IMR-90 (cell line): Measurements from ENCODE around the gene DYRK1A. TPM values are rescaled to one million over a fixed set of nuclear protein-coding genes. Genes with fewer than 3 reads are reported as not detected.

Experiments
- ATAC-seq: fragments of 200-7000 bp; cut with Tn5 transposase; 2 replicates; pipeline ENCODE4 v1.9.1; 2020; ENCODE audit warnings: low read depth, mild to moderate bottlenecking, moderate library complexity
- BruUV-seq: library from RNA; stranded (reverse); fragments of 400-500 nt; replicated peaks from 2 replicates; lab custom pipeline; 2021; lab: Mats Ljungman, UMichigan
- CTCF ChIA-PET: fragments of 300-600 bp; formaldehyde crosslinking; extraction: SDS; loops from one replicate; lab custom pipeline; 2021; ENCODE audit warnings: antibody characterized with exemption; lab: Yijun Ruan, JAX
- POLR2A ChIA-PET: fragments of 300-600 bp; sonication (Branson Sonifier 250); formaldehyde crosslinking; loops from one replicate; lab custom pipeline; 2022; ENCODE audit warnings: antibody characterized with exemption; ENCODE audit not compliant: unreplicated experiment; lab: Charles Lee
- DNase-seq: peaks from one replicate; pipeline ENCODE4 v3.0.0; 2013
- H2AFZ ChIP-seq: replicated peaks from 2 replicates; pipeline ENCODE3; 2013; ENCODE audit warnings: low read length, mild to moderate bottlenecking; ENCODE audit not compliant: poor library complexity
- H2AK5ac ChIP-seq: 2 replicates; pipeline ENCODE4 v1.6.1; 2013; ENCODE audit warnings: low read depth, low read length, inconsistent platforms
- H2AK9ac ChIP-seq: replicated peaks from 2 replicates; pipeline ENCODE3; 2013; ENCODE audit warnings: mild to moderate bottlenecking, low read depth, low read length, moderate library complexity; ENCODE audit not compliant: poor library complexity
- H2BK120ac ChIP-seq: 2 replicates; pipeline ENCODE4 v1.6.1; 2013; ENCODE audit warnings: low read depth, low read length, inconsistent platforms
- H2BK15ac ChIP-seq: 3 replicates; pipeline ENCODE4 v1.6.1; 2013; ENCODE audit warnings: low read depth, low read length, inconsistent platforms
- H2BK20ac ChIP-seq: 2 replicates; pipeline ENCODE4 v1.6.1; 2013; ENCODE audit warnings: low read depth, mild to moderate bottlenecking, inconsistent platforms, low read length, moderate library complexity
- H2BK5ac ChIP-seq: 2 replicates; pipeline ENCODE4 v1.6.1; 2013; ENCODE audit warnings: mild to moderate bottlenecking, low read depth, low read length, inconsistent platforms; ENCODE audit not compliant: poor library complexity, severe bottlenecking
- H3K14ac ChIP-seq: replicated peaks from 2 replicates; pipeline ENCODE4 v1.6.1; 2013; ENCODE audit warnings: low read depth, low read length, inconsistent platforms
- H3K18ac ChIP-seq: 2 replicates; pipeline ENCODE4 v1.6.1; 2013; ENCODE audit warnings: low read depth, low read length, control low read depth
- H3K23ac ChIP-seq: 2 replicates; pipeline ENCODE4 v1.6.1; 2013; ENCODE audit warnings: low read depth, low read length, inconsistent platforms
- H3K27ac ChIP-seq: 2 replicates; pipeline ENCODE4 v1.5.1; 2013; ENCODE audit warnings: mild to moderate bottlenecking, control low read depth, low read length; ENCODE audit not compliant: insufficient read depth
- H3K27me3 ChIP-seq: 2 replicates; pipeline ENCODE4 v1.6.1; 2013; ENCODE audit warnings: low read length; ENCODE audit not compliant: control insufficient read depth, insufficient read depth
- H3K36me3 ChIP-seq: 2 replicates; pipeline ENCODE4 v1.6.1; 2013; ENCODE audit warnings: low read length, mixed read lengths; ENCODE audit not compliant: control insufficient read depth, insufficient read depth
- H3K4ac ChIP-seq: 2 replicates; pipeline ENCODE4 v1.6.1; 2013; ENCODE audit warnings: low read depth, low read length, inconsistent platforms
- H3K4me1 ChIP-seq: 2 replicates; pipeline ENCODE4 v1.6.1; 2013; ENCODE audit warnings: low read length, mixed read lengths; ENCODE audit not compliant: control insufficient read depth, insufficient read depth
- H3K4me2 ChIP-seq: 2 replicates; pipeline ENCODE4 v1.6.1; 2013; ENCODE audit warnings: low read depth, mild to moderate bottlenecking, control low read depth, low read length, moderate library complexity
- H3K4me3 ChIP-seq: 2 replicates; pipeline ENCODE4 v1.5.1; 2013; ENCODE audit warnings: low read depth, mild to moderate bottlenecking, control low read depth, low read length, moderate library complexity; ENCODE audit not compliant: insufficient read depth
- H3K56ac ChIP-seq: 2 replicates; pipeline ENCODE4 v1.6.1; 2013; ENCODE audit warnings: low read length, inconsistent platforms; ENCODE audit not compliant: insufficient read depth; ENCODE audit errors: extremely low read depth
- H3K79me1 ChIP-seq, 2 experiments: 2 replicates each; pipeline ENCODE4 v1.6.1; 2013; ENCODE audit warnings: low read length in 2 of 2, inconsistent platforms in 1 of 2, low read depth in 1 of 2
- H3K9ac ChIP-seq: 2 replicates; pipeline ENCODE4 v1.6.1; 2013; ENCODE audit warnings: low read depth, low read length, control low read depth
- H3K9me1 ChIP-seq: 2 replicates; pipeline ENCODE4 v1.6.1; 2013; ENCODE audit warnings: low read length, inconsistent platforms; ENCODE audit not compliant: insufficient read depth
- H3K9me3 ChIP-seq: 2 replicates; pipeline ENCODE4 v1.6.1; 2013; ENCODE audit warnings: low read length; ENCODE audit not compliant: control insufficient read depth, insufficient read depth
- H4K20me1 ChIP-seq: 2 replicates; pipeline ENCODE4 v1.6.1; 2013; ENCODE audit warnings: low read length, inconsistent platforms; ENCODE audit not compliant: insufficient read depth
- H4K5ac ChIP-seq: 2 replicates; pipeline ENCODE4 v1.6.1; 2013; ENCODE audit warnings: mild to moderate bottlenecking, low read depth, low read length, control low read depth
- H4K8ac ChIP-seq, 2 experiments: 2 replicates each; pipeline ENCODE4 v1.6.1; 2013; ENCODE audit warnings: low read depth in 2 of 2, low read length in 2 of 2, control low read depth in 1 of 2, inconsistent platforms in 1 of 2
- H4K91ac ChIP-seq: 2 replicates; pipeline ENCODE4 v1.6.1; 2013; ENCODE audit warnings: low read depth, low read length, inconsistent platforms; ENCODE audit not compliant: insufficient read depth
- CEBPB ChIP-seq: IDR thresholded peaks from 2 replicates; pipeline ENCODE4 v1.6.1; 2012; ENCODE audit warnings: low read depth, low read length, improper control_type of control experiment
- MAZ ChIP-seq: IDR thresholded peaks from 2 replicates; pipeline ENCODE4 v1.6.1; 2012; ENCODE audit warnings: low read depth, mild to moderate bottlenecking, low read length, improper control_type of control experiment, moderate library complexity, borderline replicate concordance
- MXI1 ChIP-seq: IDR thresholded peaks from 2 replicates; pipeline ENCODE4 v1.6.1; 2012; ENCODE audit warnings: low read depth, mild to moderate bottlenecking, low read length, moderate library complexity, borderline replicate concordance
- NFE2L2 ChIP-seq: fragments of 150-350 bp; IDR thresholded peaks from 2 replicates; pipeline ENCODE4 v1.6.1; 2016; ENCODE audit warnings: low read depth, mild to moderate bottlenecking, low read length
- POLR2A ChIP-seq: IDR thresholded peaks from 2 replicates; pipeline ENCODE4 v1.6.1; 2012; ENCODE audit warnings: mild to moderate bottlenecking, low read depth, low read length
- RAD21 ChIP-seq: IDR thresholded peaks from 2 replicates; pipeline ENCODE4 v1.6.1; 2012; ENCODE audit warnings: low read length, improper control_type of control experiment
- WGBS, 2 experiments: methylation state at CpG; one replicate each; pipeline versions ENCODE4 v1.1.5 to v1.1.7; 2013; ENCODE audit warnings: missing lambda C conversion rate in 2 of 2; ENCODE audit not compliant: insufficient read length in 1 of 2; ENCODE audit errors: extremely low coverage in 2 of 2; 5-methylcytosine and 5-hydroxymethylcytosine counted together
- dilution Hi-C: fragments of 300-500 bp; cut with HindIII; formaldehyde crosslinking; loops from one replicate; pipeline ENCODE4 v1.14.3; 2018; ENCODE audit warnings: low sequenced_read_pairs; ENCODE audit not compliant: unreplicated experiment
- in situ Hi-C: fragments of 300-500 bp; cut with MboI; formaldehyde crosslinking; loops from 3 replicates; pipeline ENCODE4 v1.14.3; 2019; ENCODE audit warnings: low sequenced_read_pairs, inconsistent platforms, mixed read lengths
- intact Hi-C: fragments of 100-400 bp; cut with micrococcal nuclease; formaldehyde crosslinking; loops from 2 replicates; pipeline ENCODE4 v1.10.0; 2022
- polyA plus RNA-seq, 3 experiments: library from polyadenylated mRNA; depleted of rRNA; stranded (reverse); fragments of >200 nt; gene quantifications; 2 replicates each; pipeline ENCODE4 v1.2.3, GENCODE V29; 2012; ENCODE audit warnings: low replicate concordance in 1 of 3
- total RNA-seq: library from RNA; depleted of rRNA; stranded (reverse); fragments of >200 nt; gene quantifications from 2 replicates; pipeline ENCODE4 v1.2.3, GENCODE V29; 2012
- TF ChIP-seq, protein P1 (sequence below): conservative IDR thresholded peaks from 2 replicates; pipeline ENCODE4 v1.5.1; 2012; ENCODE audit warnings: mild to moderate bottlenecking, low read depth, low read length, improper control_type of control experiment

Gene DYRK1A
- total and polyA plus RNA-seq, 2 of the 4 experiments (the other 2 are of a cell fraction): 18.6 to 50.5 TPM

DNA sequence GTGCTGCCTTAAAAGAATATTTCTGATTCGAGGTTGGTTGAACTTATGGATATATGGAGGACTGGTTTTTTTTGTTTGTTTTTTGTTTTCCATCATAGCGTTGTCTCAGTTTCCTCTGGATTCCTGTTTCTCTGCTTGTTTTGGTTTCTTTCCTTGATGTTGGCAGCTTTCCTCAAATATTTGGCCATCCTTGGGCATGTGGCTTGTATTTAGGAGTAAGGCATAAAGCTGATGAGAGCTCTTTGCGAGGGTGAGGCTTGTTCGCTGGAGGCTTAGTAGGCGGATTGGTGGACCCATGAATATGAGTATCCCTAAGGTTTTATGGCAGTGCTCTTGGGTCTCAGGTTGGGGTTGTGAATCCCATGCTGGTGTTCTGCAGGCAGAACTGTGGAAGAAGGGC lies 22.9 kb downstream of the DYRK1A start:
- POLR2A ChIA-PET: no interaction called here
- no peak overlapping the region for H4K91ac ChIP-seq
- no peaks in the 10 kb centered on the region for H3K9me3 ChIP-seq
- peaks cover 30% of the 10 kb centered on the region for H3K9me1 ChIP-seq
- no peaks in the 10 kb centered on the region; the same call in 1 of the 2 replicates for H3K36me3 ChIP-seq
- no peak overlapping the region for H2BK120ac ChIP-seq
- no peak overlapping the region for H2AK9ac ChIP-seq
- no peak overlapping the region for H3K4me3 ChIP-seq
- H2BK5ac ChIP-seq: no peak overlapping the region
- no TSS peak for BruUV-seq
- no peak overlapping the region for H3K18ac ChIP-seq
- no peak overlapping the region for H3K4ac ChIP-seq
- no peak overlapping the region for H4K8ac ChIP-seq
- H4K5ac ChIP-seq: no peak overlapping the region
- dilution Hi-C loops (no loop called here), in situ Hi-C loops (no loop called here), intact Hi-C loops (no loop called here)
- H3K9ac ChIP-seq: no peak overlapping the region
- no peak for TF ChIP-seq CEBPB
- TF ChIP-seq POLR2A: no peak
- no peak for TF ChIP-seq NFE2L2
- TF ChIP-seq RAD21: no peak
- TF ChIP-seq MAZ: no peak
- TF ChIP-seq, protein P1, sequence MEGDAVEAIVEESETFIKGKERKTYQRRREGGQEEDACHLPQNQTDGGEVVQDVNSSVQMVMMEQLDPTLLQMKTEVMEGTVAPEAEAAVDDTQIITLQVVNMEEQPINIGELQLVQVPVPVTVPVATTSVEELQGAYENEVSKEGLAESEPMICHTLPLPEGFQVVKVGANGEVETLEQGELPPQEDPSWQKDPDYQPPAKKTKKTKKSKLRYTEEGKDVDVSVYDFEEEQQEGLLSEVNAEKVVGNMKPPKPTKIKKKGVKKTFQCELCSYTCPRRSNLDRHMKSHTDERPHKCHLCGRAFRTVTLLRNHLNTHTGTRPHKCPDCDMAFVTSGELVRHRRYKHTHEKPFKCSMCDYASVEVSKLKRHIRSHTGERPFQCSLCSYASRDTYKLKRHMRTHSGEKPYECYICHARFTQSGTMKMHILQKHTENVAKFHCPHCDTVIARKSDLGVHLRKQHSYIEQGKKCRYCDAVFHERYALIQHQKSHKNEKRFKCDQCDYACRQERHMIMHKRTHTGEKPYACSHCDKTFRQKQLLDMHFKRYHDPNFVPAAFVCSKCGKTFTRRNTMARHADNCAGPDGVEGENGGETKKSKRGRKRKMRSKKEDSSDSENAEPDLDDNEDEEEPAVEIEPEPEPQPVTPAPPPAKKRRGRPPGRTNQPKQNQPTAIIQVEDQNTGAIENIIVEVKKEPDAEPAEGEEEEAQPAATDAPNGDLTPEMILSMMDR: no peak
- no peak for TF ChIP-seq MXI1
- H3K79me1 ChIP-seq: peaks cover 15 to 78% of the 10 kb centered on the region in 2 experiments
- DNase-seq (no peak), ATAC-seq (no peak; the same call in 1 of the 2 replicates)
- H3K14ac ChIP-seq: no peak overlapping the region
- H3K27me3 ChIP-seq: no peaks in the 10 kb centered on the region
- no peak overlapping the region for H3K27ac ChIP-seq
- WGBS, 2 experiments: 29% methylated on average over 1 of the region's 5 CpGs; no CpG with 5 or more reads in 1 of the 2 experiments
- H4K20me1 ChIP-seq: peaks cover 96% of the 10 kb centered on the region
- CTCF ChIA-PET: no interaction called here
- no peak overlapping the region for H3K4me2 ChIP-seq
- no peak overlapping the region for H3K56ac ChIP-seq
- no peak overlapping the region for H2BK20ac ChIP-seq
- peaks cover 10% of the 10 kb centered on the region for H3K4me1 ChIP-seq
- H3K23ac ChIP-seq: no peak overlapping the region
- no peak overlapping the region for H2AK5ac ChIP-seq
- H2AFZ ChIP-seq: no peak overlapping the region
- no peak overlapping the region for H2BK15ac ChIP-seq
